HG02943 (cell line): Measurements from ENCODE around the gene CYP4F11.
"Not testable (repeated sequence)": the region's sequence is repeated elsewhere in the genome, so short reads cannot be mapped to it uniquely, and the experiment has no call there.

Experiments used
- ATAC-seq: cut with Tn5 transposase; IDR thresholded peaks from one replicate; pipeline ENCODE4 v1.9.1; 2021; ENCODE audit warnings: mild to moderate bottlenecking, low read depth, moderate library complexity; ENCODE audit not compliant: unreplicated experiment

Gene CYP4F11

DNA sequence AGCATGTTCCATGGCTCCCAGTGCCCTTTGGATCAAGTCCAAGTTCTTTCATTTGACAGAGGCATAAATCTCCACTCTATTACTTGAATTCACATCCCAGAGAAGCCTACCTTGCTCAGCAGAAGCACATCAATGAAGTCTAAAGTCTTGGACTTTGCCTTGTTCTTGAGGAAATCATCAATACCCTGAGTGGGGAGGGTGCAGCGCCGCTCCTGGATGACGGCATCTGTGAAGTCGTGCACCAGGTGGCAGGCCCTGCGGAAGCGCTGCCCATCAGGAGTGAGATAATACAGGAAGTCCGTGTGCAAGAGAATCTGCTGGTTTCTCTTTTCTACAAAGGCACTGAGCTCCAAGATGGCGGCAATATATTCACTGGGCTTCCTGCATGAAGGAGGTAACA, 10.6 kb downstream of the CYP4F11 start:
- no peak for ATAC-seq

DNA sequence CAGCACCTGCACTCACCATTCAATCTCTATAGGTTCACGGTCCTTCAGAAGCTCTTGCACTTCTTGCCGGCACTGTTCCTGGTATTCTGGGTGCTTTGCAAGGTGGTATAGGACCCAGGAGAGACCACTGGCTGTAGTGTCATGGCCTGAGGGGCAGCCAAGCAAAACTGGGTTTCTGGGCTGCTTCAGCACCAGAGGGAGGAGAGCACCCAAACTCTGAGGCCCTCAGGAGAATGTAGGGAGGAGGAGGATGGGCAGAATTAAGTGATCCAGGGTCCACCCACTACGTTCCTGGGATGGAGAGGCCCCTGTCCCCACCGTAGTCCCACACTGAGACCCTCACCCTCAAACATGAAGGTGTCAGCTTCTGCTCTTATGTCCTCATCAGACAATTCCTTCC, 12.3 kb downstream of the CYP4F11 start:
- ATAC-seq, result no peak

DNA sequence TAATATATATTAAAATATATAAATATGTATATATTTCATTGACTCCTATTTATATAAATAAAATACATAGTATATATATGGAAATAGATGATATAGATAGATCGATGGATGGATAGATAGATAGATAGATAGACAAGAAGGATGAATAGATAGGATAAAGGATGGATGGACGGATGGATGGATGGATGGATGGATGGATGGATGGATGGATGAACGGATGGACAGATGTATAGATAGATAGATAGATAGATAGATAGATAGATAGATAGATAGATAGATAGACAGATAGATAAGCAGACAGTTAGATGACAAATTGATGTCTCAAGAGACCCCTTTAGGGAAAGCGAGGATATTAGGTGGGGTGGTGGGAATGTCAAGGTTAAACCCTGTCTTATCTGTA, 15.1 kb downstream of the CYP4F11 start:
- ATAC-seq, result no peak

DNA sequence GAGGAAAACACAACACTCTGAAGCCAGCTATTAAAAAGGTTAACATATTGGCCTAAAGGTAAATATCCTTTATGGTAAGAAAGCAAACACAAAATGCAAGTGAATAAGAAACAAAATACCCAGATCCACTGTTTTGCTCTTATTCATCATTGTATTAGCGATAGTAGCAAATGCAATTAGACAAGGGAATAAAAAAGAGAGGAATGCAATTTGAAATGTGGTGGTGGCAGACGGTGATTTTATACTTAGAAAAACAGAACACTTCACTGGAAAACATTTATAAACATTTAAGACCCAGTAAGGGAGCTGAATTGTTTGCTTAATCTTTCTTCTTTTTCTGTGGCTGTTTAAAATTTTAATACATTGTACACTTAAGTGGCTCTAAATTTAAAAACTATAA, 19.2 kb downstream of the CYP4F11 start:
- ATAC-seq, result no peak

DNA sequence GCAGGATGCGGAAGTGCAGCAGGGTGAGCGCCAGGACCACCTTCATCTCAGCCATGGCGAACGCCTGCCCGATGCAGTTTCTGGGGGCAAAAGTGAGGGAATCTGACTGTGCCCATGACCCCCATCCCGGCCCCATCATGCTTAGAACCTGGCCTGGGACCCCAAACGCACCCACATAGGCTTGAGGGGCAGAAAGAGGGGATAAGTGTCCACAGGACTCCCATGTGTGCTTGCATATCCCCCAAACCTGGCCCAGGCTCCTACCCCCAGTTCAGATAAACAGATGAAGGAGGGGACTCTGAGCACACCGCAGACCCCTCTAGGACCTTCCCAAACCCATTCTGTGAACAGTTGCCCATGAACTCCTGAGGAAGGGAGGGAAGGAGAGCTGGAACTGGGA, 20.5 kb downstream of the CYP4F11 start:
- no peak for ATAC-seq

DNA sequence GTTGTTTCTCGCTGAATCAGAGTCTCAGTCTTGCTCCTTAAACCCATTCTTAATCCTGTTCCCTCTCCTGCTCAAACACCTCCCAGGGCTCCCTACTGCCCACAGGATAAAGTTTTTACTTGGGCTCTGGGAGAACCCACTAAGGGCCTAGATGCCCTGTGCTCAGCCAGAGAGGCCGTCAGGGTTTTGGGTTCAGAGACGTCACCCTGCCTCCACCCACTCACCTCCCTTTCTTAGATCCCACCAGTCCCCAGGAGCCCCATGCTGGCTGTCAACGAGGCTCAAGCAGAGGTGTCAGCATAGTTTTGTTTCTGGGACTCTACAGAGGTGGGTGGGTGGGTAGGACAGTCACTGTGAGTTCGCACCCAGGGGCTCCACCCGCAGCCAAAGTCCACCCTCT, 20.9 kb downstream of the CYP4F11 start:
- ATAC-seq, result no peak

DNA sequence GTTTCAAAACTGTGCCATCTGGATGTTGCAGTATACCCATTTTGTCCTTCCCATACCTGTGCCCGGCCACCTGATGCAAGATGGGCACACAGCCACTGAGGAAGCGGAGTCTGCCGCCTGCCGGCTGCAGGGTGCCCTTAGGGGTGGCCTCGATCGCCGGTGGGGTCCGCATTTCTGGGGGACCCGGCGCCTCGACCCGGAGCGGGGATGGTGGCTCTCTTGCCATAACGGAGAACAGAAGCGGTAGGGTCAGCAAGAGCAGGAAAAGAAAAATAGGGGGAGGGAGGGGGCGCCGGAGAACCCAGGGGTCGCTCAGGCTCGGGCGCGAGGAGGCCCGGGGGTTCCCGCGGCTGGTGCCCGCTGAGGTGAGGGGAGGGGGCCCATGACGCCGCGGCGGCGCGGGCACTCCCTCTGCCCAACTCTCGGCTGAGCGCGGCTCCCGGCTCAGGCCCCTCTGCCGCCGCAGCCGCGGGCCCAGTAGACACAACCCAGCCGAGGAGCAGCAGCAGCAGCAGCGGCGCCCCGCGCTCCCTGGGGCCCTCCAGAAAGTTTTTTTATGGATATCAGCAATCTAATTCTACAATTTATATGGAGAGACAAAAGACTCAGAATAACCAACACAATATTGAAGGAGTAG, 22.6 kb downstream of the CYP4F11 start:
- no peak for ATAC-seq

DNA sequence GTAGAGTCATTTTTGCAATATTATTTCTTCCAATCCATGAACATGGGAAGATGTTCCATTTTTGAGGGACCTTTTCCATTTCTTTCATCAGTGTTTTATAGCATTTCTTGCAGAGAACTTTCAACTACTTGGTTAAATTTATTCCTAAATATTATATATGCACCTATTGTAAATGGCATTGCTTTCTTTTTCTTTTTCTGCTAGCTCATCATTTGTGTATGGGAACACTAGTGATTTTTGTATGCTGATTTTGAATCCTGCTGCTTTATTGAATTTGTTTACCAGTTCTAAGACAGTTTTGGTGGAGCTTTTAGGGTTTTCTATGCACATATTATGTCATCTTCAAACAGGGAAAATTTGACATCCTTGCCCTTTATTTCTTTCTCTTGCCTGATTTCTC, 29.3 kb downstream of the CYP4F11 start:
- no peak for ATAC-seq

DNA sequence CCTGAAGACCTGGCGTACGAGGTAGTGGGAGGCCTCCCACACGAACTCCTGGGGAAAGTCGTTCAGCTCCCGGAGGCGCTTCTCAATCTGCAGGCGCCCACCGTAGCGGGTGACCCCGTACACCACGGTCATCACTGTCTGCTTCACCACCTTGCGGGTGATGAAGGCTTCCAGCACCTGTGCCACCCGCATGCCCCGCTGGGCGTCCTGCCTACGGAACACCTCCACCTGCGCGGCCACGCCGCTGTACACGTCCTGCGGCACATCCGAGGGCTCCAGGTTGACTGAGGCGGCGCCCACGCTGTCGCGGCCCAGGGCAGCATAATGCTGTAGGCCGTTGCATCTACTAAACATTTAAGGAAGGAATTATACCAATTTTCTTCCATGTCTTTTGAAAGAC, 31.4 kb downstream of the CYP4F11 start:
- not testable (repeated sequence) for ATAC-seq

DNA sequence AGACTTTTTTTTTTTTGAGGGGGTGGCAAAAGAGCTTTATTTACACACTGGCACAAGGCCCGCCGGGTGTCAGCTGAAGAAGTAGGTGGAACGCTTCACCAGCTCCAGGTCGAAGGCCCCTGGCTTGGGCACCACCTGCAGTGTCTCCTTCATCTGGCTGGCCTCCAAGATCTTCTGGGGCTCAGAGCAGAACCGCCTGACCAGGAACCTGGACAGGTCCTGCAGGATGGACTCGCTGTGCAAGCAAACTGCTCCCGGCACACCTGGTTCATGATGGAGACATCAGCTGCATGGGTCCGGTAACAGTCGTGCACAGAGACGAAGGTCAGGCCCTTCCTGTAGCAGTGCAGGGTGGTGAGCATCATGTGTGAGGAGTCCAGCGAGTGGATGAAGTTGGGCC, 32.1 kb downstream of the CYP4F11 start:
- no peak for ATAC-seq

DNA sequence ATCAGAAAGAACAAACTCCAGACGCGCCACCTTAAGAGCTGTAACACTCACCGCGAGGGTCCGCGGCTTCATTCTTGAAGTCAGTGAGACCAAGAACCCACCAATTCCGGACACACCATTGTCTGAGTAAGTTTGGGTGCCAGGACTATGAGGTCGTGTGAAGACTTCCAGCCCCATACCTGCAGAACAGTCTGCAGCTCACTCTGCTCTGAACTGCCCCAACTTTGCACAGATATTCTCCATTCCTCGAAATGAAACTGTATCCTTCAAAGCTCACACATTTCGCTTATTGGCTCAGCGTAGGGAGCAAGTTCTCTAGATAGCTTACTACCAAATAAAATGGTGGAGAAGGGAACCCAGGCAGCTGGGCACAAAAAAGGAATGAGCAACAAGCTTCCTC, 33.8 kb downstream of the CYP4F11 start:
- ATAC-seq, result no peak

DNA sequence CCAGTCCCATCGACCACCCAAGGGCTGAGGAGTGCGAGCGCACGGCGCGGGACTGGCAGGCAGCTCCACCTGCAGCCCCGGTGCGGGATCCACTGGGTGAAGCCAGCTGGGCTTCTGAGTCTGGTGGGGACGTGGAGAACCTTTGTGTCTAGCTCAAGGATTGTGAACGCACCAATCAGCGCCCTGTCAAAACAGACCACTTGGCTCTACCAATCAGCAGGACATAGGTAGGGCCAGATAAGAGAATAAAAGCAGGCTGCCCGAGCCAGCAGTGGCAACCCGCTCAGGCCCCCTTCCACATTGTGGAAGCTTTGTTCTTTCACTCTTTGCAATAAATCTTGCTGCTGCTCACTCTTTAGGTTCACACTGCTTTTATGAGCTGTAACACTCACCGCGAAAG, 34.3 kb downstream of the CYP4F11 start:
- ATAC-seq, result not testable (repeated sequence)

DNA sequence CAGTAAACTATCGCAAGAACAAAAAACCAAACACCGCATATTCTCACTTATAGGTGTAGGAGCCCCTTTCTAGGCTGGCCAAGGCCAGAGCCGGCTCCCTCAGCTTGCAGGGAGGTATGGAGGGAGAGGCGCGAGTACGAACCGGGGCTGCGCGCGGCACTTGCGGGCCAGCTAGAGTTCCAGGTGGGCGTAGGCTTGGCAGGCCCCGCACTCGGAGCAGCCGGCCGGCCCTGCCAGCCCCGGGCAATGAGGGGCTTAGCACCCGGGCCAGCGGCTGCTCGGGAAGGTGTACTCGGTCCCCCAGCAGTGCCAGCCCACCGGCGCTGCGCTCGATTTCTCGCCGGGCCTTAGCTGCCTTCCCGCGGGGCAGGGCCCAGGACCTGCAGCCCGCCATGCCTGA, 34.8 kb downstream of the CYP4F11 start:
- ATAC-seq, result not testable (repeated sequence)

DNA sequence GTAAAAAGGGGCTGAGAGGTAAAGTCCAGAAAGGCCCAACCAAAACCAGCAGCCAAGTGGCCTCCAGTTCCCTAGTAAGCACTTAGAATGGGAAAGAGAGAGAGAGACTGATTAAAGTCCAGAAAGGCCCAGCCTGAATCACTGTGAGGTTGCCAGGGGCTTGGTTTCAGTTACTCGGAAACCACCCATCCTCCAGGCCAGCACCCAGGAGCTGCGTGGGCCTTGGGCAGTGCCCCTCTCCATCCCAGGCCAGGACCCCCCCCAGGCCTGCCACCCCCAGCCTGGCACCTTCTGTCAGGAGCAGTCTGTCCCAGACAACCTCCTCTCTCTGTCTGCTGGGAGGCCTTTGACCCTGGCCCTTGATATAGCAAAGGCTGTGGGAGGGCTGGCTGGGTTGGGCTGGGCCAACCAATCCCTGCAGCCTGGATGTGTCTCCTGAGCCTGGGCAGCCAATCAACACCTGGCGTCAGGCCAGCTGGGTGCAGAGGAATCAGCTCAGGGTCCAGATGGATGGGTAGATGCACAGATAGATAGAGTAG, 36.5 kb downstream of the CYP4F11 start, which contains the start of gene CYP4F2:
Gene CYP4F2 (minus strand): TSS at position 337 of the 539 bp plus-strand sequence. CDS start 463 bp downstream, outside the sequence.
- no peak for ATAC-seq

DNA sequence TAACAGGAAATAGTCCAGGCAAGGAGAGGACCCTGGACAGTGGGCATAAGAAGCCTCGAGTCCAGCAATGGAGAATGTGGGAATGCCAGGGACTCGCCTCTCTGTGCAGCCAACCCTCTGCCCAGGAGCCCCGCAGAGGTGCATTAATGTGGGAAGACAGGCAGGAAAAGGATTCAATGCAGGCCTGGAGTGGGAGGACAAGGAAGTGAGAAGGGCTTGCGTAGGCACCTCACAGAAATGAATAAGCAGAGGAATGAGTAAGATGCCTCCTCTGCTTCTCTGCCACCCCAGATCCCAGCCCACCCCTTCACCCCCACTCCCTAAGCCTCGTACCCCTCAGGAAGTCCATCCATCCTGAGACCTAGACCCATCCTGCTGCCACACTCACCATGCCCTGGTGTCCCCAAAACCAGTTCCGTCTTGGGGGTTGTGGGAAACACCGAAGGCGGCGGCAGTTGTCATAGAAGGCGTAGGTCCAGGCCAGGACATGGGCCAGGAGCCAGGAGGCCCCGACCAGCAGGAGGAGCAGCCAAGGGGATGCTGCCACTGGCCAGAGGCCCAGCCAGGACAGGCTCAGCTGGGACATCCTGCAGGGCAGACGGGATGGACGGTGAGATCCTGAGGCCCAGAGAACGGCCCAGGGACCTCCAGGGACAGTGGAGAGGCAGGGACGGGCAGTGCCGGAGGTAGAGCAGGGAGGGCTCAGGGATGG, 37.1 kb downstream of the CYP4F11 start:
- ATAC-seq, result no peak

DNA sequence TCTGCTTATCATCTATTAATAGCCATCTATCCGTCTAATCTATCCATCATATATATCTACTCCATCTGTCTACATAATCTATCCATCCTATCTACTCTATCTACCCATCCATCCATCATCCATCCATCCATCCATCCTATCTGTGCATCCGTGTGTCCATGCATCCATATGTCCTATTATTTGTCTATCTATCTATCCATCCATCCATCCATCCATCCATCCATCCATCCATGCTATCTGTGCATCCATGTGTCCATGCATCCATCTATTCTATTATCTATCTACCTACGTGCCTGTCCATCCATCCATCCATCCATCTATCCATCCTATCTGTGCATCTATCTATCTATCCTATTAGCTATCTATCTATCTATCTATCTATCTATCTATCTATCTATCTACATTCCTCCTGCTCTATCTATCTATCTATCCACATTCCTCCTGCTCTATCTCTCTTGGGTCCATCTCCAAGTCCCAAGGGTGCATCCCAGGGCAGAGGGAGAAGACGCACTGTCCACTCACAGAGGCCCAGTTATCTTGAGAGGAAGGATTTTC, 38.4 kb downstream of the CYP4F11 start:
- no peak for ATAC-seq

DNA sequence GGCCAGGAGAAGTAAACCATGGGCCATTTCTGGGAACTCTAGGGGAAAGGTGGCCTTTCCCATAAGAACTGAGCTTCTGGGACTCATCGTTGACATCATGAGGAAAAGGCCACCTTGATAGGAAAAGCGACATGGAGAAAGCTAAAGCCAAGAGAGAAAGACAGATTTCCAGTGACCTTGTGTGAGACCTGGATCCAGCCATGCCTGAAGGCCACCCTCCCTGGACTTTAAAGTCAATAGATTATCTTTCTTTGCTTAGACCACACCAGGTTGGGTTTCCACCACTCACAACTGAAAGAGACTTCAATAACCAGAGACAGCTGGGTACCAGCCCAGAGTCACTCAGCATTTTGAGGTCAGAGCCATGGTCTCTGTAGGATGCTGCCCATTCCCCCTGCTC, 40.0 kb downstream of the CYP4F11 start:
- no peak for ATAC-seq

DNA sequence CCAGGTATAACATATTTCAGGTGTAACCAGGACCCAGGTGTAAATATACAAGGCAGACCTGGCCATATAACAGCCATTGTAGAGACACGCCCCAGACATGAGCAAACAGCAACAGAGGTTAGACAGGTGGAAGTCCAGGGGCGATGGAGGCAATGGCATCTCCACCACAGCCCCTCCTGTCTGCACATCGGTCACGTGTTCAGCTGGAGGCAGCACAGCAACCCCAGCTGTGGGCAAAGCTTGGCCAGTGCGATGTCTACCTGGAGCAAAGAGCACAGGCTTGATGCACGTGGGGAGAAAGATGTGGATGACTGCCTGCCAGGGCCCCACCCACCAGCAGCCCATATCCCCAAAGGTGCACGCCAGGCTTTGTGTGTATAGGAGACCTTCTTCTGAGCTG, 40.9 kb downstream of the CYP4F11 start:
- no peak for ATAC-seq

DNA sequence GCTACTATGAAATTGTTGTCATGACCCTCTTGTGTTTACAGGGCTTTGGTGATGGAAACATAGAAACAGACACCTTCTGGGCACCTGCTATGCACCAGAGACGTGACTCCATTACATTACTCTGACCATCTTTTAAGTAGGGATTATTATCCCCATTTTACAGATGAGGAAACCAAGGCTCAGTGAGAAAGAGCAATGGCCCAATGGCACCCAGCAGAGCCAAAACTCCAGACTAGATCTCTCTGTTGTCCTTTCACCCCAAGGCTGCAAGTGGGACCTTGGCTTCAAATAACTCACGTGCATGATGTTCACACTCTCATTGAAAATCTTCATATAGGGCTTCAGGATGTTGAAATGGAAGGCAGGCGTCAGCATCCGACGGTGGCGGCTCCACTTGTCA, 42.3 kb downstream of the CYP4F11 start:
- ATAC-seq, result no peak

DNA sequence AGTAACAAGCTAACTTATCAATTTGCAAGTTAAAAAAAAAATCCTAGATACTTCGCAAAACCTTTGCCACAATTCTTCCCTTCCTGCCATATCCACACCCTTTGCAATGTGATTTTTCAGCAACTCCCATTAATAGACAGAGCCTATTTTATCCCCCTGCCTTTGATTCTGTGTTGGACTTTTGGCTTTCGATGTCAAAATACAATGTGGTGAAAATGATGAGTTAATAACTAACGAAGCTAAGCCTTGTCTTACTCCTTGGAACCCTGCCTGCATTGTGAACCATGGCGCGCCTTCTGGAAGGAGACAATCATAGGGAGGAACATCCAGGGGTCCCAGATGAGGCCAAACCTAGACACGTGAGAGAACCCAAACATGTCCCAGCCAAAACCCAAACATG, 42.9 kb downstream of the CYP4F11 start:
- ATAC-seq, result no peak

DNA sequence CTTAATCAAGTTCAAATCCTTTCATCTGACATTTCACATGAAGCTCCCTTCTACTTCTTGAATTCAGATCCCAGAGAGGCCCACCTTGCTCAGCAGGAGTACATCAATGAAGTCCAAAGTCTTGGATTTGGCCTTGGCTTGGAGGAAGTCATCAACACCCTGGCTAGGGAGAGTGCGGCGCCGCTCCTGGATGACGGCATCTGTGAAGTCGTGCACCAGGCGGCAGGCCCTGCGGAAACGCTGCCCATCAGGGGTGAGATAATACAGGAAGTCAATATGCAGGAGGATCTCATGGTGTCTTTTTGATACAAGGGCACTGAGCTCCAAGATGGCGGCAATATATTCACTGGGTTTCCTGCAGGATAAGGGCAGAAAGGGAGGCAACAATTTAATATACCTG, 45.0 kb downstream of the CYP4F11 start:
- not testable (repeated sequence) for ATAC-seq

DNA sequence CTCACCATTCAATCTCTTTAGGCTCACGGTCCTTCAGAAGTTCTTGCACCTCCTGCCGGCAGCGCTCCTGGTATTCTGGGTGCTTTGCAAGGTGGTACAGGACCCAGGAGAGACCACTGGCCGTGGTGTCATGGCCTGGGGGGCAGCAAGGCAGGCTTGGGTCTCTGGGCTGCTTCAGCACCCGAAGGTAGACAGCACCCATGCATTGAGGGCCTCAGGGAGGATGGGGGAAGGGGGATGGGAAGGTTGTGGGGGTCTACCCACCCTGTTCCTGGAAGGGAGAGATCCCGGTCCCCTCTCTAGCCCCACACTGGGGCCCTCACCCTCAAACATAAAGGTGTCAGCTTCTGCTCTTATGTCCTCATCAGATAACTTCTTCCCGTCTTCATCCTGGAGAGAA, 48.4 kb downstream of the CYP4F11 start:
- no peak for ATAC-seq
